IPS DF 19.7 (cell line): ENCODE measurements around the gene ORC5.
"Not testable (repeated sequence)": the region's sequence is repeated elsewhere in the genome, so short reads cannot be mapped to it uniquely, and the experiment has no call there.

ENCODE experiments used
- DNase-seq: peaks from one replicate; pipeline ENCODE4 v3.0.0-alpha.2; 2013; ENCODE audit warnings: low read depth, low spot score

ORC5 gene

GRCh38 chr7:104207731-104208420 lies at the start of gene ORC5:
TSS of gene ORC5 (minus strand) at chr7:104208013. CDS start at chr7:104207904, 109 bp downstream.
- DNase-seq: peak; percentile 20

GRCh38 chr7:104255616-104256015 lies 47.8 kb upstream of the ORC5 start:
- DNase-seq: no peak

- DNase-seq: no peak
Measured at GRCh38 chr7:104255194-104255593, 47.4 kb upstream of the ORC5 start.

- DNase-seq: no peak
Measured at GRCh38 chr7:104254696-104255095, 46.9 kb upstream of the ORC5 start.

GRCh38 chr7:104252409-104253134 lies 44.8 kb upstream of the ORC5 start:
- DNase-seq: no peak

- DNase-seq: no peak
Measured at GRCh38 chr7:104242638-104243037, 34.8 kb upstream of the ORC5 start.

- DNase-seq: no peak
Measured at GRCh38 chr7:104241538-104242209, 33.9 kb upstream of the ORC5 start.

- DNase-seq: no peak
Measured at GRCh38 chr7:104241135-104241534, 33.3 kb upstream of the ORC5 start.

- no peak for DNase-seq
Measured at GRCh38 chr7:104240401-104240800, 32.6 kb upstream of the ORC5 start.

- not testable (repeated sequence) for DNase-seq
Measured at GRCh38 chr7:104234990-104235389, 27.2 kb upstream of the ORC5 start.

- DNase-seq: peak; percentile 42
Measured at GRCh38 chr7:104231054-104232046, 23.5 kb upstream of the ORC5 start.

GRCh38 chr7:104230606-104231005 lies 22.8 kb upstream of the ORC5 start:
- DNase-seq: no peak

- DNase-seq: no peak
Measured at GRCh38 chr7:104228442-104228841, 20.6 kb upstream of the ORC5 start.

- no peak for DNase-seq
Measured at GRCh38 chr7:104225451-104225850, 17.6 kb upstream of the ORC5 start.

- no peak for DNase-seq
Measured at GRCh38 chr7:104217620-104218019, 9.8 kb upstream of the ORC5 start.

- no peak for DNase-seq
Measured at GRCh38 chr7:104209063-104209462, 1.2 kb upstream of the ORC5 start.

GRCh38 chr7:104208421-104208780 lies 588 bp upstream of the ORC5 start:
- DNase-seq: no peak

GRCh38 chr7:104207348-104207730 lies 474 bp downstream of the ORC5 start:
- no peak for DNase-seq

- DNase-seq: no peak
Measured at GRCh38 chr7:104206841-104207240, 972 bp downstream of the ORC5 start.

GRCh38 chr7:104198673-104199278 lies 9.0 kb downstream of the ORC5 start:
- no peak for DNase-seq

- DNase-seq: no peak
Measured at GRCh38 chr7:104196161-104196560, 11.7 kb downstream of the ORC5 start.
